ENCODE data around the gene BCAR1.

DNA sequence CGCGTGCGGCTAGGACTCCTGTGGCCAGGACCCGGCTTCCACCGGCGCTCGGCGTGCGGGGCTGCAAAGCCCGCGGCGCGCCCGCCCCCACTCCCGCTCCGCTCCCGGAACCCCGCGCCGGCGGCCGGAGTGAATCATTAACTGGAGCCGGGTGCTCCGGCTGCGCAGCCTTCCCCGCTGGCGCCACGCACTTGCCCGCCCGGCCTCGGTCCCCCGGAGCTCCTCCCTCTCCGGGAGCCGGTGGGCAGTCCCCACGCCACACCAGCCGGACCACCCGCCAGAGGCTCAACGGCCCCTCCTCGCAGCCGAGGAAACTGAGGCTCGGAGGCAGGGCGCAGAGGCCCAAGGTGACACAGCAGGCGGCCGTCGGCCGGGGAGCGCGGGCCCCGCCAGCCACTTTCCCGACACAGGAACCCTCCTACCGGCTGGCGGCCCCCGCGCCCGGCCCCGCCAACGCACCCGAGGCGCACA lies 580 bp downstream of the BCAR1 start:
- TF ChIP-seq, protein P1, sequence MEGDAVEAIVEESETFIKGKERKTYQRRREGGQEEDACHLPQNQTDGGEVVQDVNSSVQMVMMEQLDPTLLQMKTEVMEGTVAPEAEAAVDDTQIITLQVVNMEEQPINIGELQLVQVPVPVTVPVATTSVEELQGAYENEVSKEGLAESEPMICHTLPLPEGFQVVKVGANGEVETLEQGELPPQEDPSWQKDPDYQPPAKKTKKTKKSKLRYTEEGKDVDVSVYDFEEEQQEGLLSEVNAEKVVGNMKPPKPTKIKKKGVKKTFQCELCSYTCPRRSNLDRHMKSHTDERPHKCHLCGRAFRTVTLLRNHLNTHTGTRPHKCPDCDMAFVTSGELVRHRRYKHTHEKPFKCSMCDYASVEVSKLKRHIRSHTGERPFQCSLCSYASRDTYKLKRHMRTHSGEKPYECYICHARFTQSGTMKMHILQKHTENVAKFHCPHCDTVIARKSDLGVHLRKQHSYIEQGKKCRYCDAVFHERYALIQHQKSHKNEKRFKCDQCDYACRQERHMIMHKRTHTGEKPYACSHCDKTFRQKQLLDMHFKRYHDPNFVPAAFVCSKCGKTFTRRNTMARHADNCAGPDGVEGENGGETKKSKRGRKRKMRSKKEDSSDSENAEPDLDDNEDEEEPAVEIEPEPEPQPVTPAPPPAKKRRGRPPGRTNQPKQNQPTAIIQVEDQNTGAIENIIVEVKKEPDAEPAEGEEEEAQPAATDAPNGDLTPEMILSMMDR (IDR thresholded peaks at IDR 0.05): no peak
- TF ChIP-seq POLR2A (IDR thresholded peaks at IDR 0.05): no peak
